Measurements from ENCODE around the gene GCSAM.

GCSAM gene

GRCh38 chr3:112090887-112091586 is 42.0 kb downstream of the GCSAM start:
- no peak for DNase-seq
- H3K9me3 ChIP-seq, result no peaks in the 10 kb centered on the region
- no peaks in the 10 kb centered on the region for H3K27me3 ChIP-seq
- H3K4me1 ChIP-seq, result peaks cover 0 to 24% (median 13%) of the 10 kb centered on the region in 4 donors
- intact Hi-C loops (cut with DNase I; ENCODE audit: low total_unique reads), result no loop called here
- H3K4me3 ChIP-seq, result no peak overlapping the region
- no peak overlapping the region for H3K27ac ChIP-seq
- H3K36me3 ChIP-seq, result no peaks in the 10 kb centered on the region
- no peak for TF ChIP-seq CTCF (IDR thresholded peaks at IDR 0.05)

GRCh38 chr3:112089956-112090886 is 42.8 kb downstream of the GCSAM start:
- Histone ChIP-seq H3K9me3 (no peaks in the 10 kb centered on the region), H3K27ac (no peak overlapping the region), H3K4me1 (peaks cover 0 to 28% (median 16%) of the 10 kb centered on the region in 4 donors), H3K27me3 (no peaks in the 10 kb centered on the region), H3K36me3 (no peaks in the 10 kb centered on the region), H3K4me3 (no peak overlapping the region)
- DNase-seq, result no peak
- intact Hi-C loops (cut with DNase I; ENCODE audit: low total_unique reads), result no loop called here
- no peak for TF ChIP-seq CTCF (IDR thresholded peaks at IDR 0.05)

GRCh38 chr3:112088944-112089343 is 44.1 kb downstream of the GCSAM start:
- Histone ChIP-seq H3K4me1 (peaks cover 0 to 28% (median 16%) of the 10 kb centered on the region in 4 donors), H3K36me3 (no peaks in the 10 kb centered on the region), H3K9me3 (no peaks in the 10 kb centered on the region), H3K4me3 (no peak overlapping the region), H3K27me3 (no peaks in the 10 kb centered on the region), H3K27ac (no peak overlapping the region)
- intact Hi-C loops (cut with DNase I; ENCODE audit: low total_unique reads), result no loop called here
- DNase-seq, result no peak
- TF ChIP-seq CTCF (IDR thresholded peaks at IDR 0.05), result no peak

GRCh38 chr3:112087746-112088145 is 45.3 kb downstream of the GCSAM start:
- Histone ChIP-seq H3K36me3 (no peaks in the 10 kb centered on the region), H3K4me3 (no peak overlapping the region), H3K27me3 (no peaks in the 10 kb centered on the region), H3K27ac (no peak overlapping the region), H3K4me1 (peaks cover 0 to 22% (median 16%) of the 10 kb centered on the region in 4 donors), H3K9me3 (no peaks in the 10 kb centered on the region)
- TF ChIP-seq CTCF (IDR thresholded peaks at IDR 0.05), result no peak
- intact Hi-C loops (cut with DNase I; ENCODE audit: low total_unique reads), result no loop called here
- DNase-seq, result no peak

- Histone ChIP-seq H3K9me3 (no peaks in the 10 kb centered on the region), H3K27ac (peak overlapping the region; percentile 39 to 48), H3K36me3 (no peaks in the 10 kb centered on the region), H3K4me3 (peak overlapping the region; percentile 50 to 70), H3K4me1 (peaks cover 0 to 21% (median 15%) of the 10 kb centered on the region in 4 donors), H3K27me3 (no peaks in the 10 kb centered on the region)
- DNase-seq, result no peak
- no peak for TF ChIP-seq CTCF (IDR thresholded peaks at IDR 0.05)
- intact Hi-C loops (cut with DNase I; ENCODE audit: low total_unique reads), result no loop called here
Observed at GRCh38 chr3:112086875-112087524, 46.0 kb downstream of the GCSAM start.

All from tibial artery (tissue), 4 donors.